ENCODE results near the gene UGT2A3.
"Not testable (repeated sequence)": the region's sequence is repeated elsewhere in the genome, so short reads cannot be mapped to it uniquely, and the experiment has no call there.

UGT2A3 gene

DNA sequence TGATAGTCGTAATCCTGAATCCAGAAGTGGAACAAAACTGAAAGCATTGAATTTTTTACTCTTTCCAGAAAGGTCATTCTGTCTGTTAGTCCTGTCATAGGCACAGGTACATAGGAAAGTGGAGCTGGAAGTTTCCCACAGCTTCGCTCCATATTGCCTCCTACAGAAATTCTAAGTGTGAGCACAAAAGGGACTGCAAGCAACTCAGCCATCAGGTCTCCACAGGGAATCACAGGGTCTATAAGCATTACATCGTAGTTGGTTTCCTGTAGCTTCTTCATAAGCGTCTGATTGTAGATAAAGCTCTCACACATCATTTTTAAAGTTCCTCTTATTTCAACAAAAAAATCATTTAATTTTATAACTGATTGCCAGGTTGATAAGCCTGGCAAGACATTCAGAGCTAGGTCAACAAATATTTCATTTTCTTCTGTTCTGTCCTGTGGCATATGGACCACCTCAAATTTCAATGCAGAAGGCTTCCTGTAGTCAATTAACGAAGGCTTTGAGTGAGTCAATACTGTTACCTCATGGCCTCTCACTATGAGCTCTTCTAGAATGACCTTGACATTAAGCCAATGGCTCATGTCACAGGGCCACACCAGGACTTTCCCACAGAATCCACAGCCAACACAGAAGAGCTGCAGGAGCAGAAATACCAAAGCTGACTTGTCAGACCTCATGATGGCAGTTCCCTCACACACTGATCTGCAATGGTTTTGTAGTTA, at the start of gene UGT2A3:
UGT2A3 (minus strand) TSS at position 727 of the 728 bp plus-strand sequence; CDS start at position 683, 44 bp downstream.
- DNase-seq (ENCODE audit: low read depth) = no peak

DNA sequence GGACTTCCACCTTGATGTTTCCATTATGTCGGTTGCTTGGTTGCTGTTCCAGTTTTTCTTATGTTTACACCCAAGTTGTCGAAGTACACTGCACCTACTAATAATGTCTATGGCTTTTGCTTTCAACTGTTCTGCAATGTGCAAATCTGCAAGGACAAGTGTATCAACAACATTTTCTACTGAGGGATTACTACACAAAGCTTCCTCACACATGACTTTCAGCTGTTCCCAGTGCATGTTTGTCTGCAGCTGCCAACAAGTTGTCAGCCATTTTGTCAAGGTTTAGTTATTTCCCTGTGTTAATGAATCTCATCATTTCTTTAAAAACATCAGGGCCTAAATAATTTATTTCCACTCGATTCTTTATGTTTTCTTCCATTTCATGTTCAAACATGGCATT, 45.4 kb upstream of the UGT2A3 start:
- no peak for DNase-seq (ENCODE audit: low read depth)

DNA sequence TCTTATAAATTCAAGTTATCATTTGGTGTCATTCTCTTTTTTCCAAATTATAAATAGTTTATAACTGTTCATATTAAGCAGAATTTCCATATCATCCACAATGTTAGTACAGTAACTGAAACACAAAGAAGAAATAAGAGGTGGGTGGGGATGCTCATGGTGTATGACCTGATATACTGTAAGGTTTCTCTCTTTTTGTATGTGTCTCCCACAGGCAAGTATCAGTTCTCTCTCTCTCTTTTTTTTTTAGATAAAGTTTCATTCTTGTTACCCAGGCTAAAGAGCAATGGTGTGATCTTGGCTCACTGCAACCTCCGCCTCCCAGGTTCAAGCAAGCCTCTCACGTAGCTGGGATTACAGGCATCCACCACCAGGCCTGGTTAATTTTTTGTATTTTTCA, 43.7 kb upstream of the UGT2A3 start:
- DNase-seq (ENCODE audit: low read depth) = no peak

DNA sequence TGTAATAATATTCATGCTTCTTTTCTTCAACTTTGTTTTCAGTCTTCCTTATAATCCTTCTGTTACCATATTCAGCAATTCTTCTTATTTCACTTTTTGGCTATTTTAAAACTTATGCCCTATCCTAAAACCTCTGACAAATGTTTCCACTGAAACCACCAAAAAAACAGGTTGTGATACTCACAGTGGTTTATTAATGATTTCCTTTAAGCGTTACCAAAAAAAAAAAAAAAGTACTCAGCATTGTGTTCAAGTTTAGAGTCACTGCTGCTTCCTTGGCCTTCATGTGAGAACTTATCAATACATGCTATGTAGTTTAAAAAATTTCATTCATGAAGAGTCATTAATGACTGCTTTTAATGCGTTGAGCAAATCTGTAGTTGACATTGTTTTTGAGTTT, 35.4 kb upstream of the UGT2A3 start:
- no peak for DNase-seq (ENCODE audit: low read depth)

DNA sequence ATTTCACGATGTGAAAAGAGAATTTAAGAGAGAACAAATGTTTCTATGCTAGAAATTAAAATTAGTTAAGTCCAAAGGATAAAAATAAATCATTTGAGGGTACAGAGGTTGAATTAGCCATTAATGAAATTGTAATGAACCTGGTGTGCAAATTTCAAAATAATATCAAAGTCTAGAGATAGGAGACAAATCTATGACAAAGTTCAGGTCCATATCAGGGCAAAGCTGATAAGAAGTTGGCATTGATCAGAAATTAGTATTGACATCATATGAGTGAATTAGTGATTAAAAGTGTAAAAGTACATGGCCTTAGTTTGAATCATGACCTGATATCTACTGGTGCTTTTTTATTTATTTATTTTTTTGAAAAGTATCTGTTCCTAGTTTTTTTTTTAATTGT, 33.8 kb upstream of the UGT2A3 start:
- no peak for DNase-seq (ENCODE audit: low read depth)

DNA sequence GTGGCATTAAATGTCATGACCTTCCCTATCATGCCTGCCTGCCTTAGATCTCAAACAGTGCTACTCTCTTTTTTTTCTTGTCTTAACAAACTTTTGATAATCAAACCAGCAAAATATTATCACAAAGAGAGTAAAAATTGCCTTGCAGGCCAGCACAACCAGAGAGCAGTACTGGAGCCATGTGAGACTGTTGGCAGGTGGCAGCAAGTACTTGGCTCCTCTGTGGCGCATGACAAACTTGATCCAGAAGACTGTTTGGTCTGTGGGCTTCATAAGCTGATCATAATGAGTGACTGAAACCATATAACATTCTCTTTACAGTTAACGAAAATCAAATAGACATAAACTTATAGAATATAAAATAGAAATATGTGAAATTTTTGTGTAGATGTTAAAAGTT, 33.3 kb upstream of the UGT2A3 start:
- no peak for DNase-seq (ENCODE audit: low read depth)

DNA sequence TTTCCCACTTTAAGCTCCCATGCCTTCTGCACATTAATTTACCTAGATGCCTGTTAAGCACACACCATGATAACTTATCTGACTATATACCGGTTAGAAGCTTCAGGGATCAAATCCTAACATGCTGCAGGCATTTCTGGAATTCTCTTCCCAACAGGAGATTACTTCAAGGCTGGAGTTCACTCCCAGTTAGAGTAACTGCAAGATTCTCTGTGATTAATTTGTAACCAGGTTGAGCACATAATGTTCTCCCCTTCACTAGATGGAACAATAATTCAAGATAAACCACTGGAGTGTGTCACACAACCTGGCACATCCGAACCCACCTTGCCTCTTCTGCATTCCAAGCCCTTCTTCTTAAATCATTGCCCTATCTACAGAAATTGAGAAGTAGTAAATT, 11.8 kb upstream of the UGT2A3 start:
- DNase-seq (ENCODE audit: low read depth) = no peak

DNA sequence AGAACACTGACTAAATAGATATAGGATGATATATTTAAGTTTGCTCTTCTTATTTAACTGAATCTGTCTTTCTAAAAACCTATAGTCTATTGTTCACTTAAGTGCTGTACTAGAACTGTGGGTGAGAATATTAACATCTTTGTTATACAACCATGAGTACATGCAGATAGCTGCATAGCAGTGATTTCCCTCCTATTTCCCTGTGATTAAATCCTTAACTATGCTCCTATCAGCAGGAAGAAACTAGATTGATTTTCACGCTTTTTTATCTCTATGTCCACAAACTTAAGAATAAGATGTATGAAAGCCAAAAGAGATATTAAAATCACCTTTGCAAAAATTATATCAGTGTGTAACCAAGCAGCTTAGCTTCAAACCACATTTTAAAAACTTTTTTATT, 11.3 kb upstream of the UGT2A3 start:
- DNase-seq (ENCODE audit: low read depth) = no peak

DNA sequence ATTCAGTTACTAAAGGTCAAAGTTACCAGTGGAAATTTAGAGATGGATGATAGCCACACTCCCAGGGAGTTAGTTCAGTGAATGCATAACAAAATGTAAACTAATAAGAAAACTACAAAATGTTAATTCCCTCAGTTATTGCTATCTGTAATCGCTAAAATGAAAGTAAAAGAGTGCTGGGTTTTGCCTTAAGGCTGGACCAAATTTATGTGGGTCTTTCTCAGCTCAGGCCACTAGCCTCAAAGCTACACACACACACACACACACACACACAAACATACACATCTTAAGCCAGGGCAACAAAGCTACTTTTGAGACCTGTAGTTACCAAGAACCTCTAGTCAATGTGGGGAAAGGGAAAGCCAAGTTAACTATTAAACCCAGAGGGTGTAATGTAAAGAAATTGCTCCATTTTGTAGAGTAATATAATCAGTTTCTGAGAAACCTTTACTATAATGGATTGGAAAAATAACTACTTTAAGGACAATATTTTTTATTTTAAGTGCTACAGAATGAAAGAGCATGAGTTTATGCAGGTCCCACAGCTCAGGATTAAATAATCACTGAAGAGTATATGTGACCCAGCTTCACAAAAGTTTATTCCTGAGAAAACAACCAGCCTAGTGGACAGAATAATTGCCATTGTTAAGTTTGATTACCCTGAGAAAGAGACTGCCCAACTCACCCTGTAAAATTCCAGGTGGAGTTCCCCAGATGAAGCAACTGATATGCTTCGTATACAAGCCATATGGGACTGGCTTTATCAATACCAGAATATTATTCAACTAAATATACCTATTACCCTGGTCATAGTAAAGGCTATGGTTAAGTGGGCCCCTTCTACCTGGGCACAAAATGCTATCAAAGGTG, 8.9 kb upstream of the UGT2A3 start:
- no peak for DNase-seq (ENCODE audit: low read depth)

DNA sequence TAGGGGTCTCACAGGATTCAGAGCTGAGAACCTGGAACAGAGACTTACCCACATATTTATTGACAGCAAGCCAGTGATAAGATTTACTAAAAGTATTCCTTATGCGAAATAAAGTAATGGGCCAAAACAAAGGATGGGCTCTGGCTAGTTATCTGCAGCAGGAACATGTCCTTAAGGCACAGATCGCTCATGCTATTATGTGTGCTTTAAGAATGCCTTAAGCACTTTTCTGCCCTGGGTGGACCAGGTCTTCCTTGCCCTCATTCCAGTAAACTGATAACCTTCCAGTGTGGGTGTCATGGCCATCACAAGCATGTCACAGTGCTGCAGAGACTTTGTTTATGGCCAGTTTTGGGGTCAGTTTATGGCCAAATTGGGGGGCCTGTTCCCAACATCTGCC, 7.5 kb upstream of the UGT2A3 start:
- DNase-seq (ENCODE audit: low read depth) = not testable (repeated sequence)

DNA sequence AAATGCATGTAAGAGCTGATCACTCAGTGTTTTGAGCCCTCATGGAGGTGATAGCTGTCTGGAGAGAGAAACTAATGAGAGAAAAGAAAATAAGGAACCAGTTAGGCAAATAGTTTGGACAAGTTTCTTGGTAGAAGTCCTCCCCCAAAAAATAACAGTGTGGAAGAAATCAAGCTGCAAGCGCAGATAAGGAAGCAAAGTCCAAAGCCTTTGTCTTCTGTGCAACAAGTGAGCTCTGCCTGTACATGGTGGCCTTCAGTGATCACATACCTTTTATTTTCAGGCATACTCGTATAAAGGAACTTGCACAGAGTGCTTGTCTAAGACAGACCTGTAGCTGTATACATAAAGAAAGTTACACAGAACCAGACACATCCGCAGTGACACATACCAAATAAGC, 2.5 kb upstream of the UGT2A3 start:
- DNase-seq (ENCODE audit: low read depth) = no peak

DNA sequence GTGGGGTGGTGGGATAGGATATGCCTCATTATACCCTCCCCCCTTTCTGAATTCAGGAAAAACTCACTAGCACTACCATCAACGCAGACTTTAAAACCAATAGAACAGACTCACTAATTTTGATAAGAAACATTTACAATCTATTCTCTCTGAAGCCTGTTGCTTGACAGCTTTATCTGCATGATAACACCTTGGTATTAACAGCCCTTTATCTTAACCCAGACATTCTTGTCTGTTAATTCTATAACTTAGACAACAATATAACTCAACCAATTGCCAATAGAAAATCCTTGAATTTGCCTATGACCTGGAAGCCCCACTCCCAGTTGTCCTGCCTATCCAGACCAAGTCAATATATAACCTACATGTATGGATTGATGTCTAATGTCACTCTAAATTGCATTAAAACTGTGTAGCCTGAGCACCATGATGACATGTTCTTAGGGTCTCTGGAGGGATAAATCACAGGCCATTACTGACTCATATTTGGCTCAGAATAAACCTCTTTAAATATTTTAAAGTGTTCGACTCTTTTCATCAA, 1.5 kb upstream of the UGT2A3 start:
- no peak for DNase-seq (ENCODE audit: low read depth)

DNA sequence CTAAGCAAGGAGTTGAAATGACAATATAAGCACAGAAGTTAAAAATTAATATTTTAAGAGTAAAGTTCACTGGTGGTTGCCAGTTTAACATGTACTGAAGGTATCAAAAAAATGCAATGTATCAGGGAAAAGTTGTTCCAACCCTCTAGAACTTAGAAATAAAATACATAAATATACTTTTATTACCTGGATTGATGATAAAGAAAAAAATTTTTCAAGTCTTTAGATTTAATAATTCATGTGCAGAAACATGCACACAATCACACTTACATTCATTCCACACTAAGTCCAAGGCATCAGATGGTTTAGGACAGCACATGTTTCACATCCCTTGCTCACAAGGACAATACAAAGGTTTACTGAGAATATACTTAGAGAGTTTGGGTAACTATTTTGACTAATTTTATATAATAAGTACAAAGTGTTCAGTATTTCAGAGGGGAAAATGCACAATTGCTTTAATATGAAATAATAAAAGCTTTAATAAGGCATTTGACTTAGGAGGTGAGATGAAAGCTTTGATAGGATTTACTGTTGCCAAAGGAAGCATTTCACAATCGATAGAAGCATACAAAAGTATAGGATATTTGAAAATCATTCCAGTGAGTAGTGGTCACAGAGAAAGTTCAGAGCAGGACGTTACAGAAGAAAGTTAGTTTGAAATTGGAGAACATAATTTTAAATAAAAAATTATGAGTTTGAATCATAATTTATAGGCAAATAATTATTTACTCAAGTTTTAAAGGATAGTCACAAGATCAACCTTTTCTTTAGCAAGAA, 392 bp upstream of the UGT2A3 start:
- no peak for DNase-seq (ENCODE audit: low read depth)

DNA sequence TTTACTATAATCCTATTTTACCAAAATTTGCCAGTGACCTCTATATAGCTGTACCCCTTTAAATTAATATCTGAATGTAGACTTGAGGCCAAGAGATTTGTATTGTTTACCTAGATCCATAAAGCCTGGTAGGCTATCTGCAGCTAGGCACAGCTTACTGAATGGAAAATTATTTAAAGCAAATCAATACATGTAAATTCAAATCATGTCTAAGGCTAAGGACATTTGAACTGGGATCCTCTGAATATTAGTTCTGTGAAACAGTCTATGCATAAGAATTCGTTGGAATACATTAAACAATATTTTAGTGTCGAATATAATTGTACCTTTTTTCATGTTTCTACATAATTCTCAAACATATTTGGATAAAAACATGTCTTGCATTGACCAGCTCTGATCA, 1.6 kb downstream of the UGT2A3 start:
- no peak for DNase-seq (ENCODE audit: low read depth)

DNA sequence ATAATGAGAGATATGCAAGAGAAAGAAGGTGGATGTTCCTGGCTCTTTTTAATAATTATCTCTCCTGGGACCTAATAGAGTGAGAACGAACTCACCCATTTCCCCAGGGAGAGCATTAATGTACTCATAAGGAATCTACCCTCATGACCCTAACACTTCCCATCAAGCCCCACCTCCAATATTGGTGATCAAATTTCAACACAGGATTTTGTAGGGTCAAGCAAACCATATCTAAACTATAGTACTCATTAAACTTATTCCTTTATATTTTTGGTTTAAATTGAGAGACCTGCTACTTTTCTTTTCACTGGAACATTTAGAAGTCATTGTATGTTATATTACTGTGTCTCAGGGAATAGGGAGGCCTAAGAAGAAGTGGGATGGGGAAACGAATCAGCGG, 2.6 kb downstream of the UGT2A3 start:
- no peak for DNase-seq (ENCODE audit: low read depth)

DNA sequence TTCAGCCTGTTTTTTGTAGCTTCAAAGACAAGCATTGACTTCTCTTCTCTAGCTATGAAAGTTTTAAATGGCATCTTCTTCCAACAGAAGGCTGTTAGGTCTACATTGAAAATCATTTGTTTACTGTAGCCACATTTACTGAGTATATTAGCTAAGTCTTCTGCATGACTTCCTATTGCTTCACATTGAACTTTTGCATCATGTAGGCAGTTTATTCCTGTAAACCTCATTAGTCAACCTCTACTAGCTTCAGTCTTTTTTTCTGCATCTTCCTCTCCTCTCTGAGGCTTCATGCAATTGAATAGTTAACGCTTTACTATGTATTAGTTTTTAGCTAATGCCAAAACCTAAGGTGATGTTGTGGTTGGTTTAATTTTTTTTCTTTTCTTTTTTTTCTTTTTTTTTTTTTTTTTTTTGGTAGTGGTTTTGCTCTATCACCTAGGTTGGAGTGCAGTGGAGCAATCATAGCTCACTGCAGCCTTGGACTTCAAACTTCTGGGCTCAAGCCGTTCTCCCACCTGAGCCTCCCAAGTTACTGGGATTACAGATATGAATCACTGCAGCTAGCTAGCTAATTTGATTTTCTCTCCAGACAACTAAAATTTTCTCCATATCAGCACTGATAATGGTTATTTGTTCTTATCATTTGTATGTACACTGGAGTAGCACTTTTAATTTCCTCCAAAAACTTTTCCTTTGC, 3.4 kb downstream of the UGT2A3 start:
- DNase-seq (ENCODE audit: low read depth) = no peak

DNA sequence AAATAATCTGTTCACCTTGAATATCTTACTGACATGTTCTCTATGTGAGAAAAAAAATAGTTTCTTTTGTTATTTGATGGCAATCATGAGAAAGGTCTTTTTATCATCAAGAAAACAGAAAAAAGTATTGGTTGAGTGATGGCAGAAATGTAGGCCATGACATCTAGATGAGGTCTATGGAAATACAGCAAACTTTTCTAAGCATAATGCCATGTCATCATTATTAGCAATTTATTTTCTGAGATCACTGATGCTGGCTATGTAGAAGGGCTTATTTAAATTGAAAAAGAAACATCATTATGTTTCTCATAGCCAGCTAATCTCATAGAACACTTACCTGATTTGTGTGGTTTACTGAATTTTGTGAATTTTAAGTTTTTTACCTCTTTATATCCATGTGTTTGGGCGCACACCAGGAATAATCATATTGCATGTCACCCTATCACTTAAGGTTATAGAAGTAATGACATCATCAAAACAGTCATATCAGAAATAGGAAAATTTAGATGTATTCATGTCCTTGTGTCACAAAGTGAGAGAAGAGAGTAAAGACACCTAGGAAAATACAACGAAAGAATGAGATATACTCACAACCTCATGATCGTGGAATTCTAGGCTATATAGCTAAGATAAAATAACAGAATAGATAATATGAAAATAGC, 22.4 kb downstream of the UGT2A3 start:
- DNase-seq (ENCODE audit: low read depth) = no peak

DNA sequence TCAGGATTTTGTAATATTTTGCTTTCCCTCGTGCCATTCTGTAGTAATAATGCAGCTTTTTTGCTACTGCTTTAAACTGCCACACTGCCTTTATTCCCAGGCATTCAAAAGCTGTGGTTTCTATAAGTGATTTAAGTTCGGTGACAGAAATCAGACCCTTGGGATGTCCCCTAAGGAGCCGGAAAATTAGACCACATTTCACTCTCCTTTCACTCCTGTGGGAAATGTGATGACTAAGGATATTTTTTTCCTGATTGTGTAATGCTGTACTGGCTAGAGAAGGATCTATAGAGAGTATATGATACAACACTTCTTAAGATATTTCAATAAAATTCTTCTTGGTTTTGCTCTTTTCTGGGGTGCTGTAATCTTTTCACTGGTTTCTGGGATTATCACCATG, 24.4 kb downstream of the UGT2A3 start:
- DNase-seq (ENCODE audit: low read depth) = no peak

DNA sequence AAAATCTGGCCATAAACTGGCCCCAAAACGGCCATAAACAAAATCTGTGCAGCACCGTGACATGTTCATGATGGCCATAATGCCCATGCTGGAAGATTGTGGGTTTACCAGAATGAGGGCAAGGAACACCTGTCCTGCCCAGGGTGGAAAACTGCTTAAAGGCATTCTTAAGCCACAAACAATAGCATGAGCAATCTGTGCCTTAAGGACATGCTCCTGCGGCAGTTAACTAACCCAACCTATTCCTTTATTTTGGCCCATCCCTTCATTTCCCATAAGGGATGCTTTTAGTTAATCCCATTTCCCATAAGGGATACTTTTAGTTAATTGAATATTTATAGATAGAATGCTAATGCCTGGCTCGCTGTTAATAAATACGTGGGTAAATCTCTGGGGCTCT, 29.4 kb downstream of the UGT2A3 start:
- DNase-seq (ENCODE audit: low read depth) = not testable (repeated sequence)

DNA sequence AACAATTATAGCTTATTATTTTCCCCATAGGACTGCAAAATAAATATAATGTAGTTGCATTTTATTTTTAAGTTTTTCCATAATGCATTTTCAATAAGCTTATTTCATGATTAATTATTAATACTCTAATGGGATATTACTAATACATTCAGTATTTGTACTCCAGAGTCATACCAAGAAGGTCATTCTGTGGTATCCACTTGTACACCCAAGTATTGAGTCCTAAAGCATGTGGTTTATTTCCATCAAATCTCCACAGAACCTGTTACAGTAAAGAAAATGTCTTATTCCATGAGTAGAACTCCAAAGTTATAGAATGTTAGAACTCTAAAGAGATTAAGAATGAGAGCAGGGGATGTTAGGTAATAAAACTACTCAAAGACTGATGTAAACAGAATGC, 30.6 kb downstream of the UGT2A3 start:
- no peak for DNase-seq (ENCODE audit: low read depth)

DNA sequence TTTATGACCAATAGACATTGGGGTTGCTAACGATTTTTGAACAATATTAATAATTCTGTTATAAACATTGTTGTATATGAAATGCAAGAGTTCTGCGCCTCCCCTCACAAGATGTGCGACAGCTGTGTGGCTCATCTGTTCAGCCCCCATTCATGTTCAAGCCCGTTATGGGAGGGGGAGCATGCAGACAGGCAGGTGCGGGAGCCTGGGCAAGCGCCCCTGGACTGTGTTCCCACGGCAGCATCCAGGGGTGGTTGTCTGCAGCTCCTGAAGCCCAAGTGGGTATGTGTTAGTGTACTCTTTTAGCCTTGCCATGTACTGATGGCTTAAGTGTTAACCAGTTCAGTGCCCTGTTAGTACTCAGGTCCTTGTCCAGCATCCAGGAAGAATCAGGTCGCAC, 34.6 kb downstream of the UGT2A3 start:
- no peak for DNase-seq (ENCODE audit: low read depth)

All from fibroblast of the conjunctiva (primary cell).